CD4-positive, alpha-beta T cell treated with Interleukin-10 for 1 hour (primary cell): Measurements from ENCODE around the gene PBX3.

Experiments used
- DNase-seq: peaks from one replicate; pipeline ENCODE4 v3.0.0-alpha.2; 2020

Gene PBX3

DNA sequence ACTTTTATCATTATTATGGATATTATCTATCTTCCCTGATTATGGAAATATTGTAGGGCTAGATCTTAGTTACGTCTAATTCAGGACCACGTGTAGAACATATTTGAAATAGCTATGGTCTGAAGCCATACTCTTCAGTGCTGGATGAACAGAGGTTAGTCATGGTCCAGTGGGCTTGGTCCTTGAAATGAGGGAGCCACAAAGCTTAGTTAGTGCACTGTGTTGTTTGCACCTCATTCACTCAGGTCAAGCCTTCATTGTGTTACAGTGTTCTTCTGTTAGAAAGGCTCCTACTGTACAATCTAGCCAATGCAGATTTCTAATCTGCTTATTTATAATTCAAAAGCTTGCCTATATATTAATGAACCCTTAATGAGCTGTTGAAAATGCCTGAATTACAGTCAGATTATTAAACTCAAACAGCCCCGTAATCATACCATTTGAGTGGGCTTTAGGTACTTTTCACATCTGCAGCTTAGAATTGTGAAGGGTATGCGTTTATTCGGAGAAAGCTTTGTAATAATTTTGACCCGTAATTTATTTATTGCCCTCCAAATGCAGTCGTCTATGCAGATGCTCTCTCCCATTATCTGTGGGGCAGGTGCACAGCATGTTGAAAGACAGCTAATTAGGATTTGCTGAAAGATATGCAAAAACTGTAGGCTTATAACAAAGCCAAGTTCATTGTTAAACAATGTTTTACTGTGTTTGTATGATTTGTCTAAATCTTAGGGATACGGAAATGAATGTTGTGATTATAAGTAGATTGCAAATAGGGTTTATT lies 164.9 kb downstream of the PBX3 start:
- no peak for DNase-seq

- no peak for DNase-seq
Observed at GRCh38 chr9:125912667-125913066, 165.5 kb downstream of the PBX3 start.

DNA sequence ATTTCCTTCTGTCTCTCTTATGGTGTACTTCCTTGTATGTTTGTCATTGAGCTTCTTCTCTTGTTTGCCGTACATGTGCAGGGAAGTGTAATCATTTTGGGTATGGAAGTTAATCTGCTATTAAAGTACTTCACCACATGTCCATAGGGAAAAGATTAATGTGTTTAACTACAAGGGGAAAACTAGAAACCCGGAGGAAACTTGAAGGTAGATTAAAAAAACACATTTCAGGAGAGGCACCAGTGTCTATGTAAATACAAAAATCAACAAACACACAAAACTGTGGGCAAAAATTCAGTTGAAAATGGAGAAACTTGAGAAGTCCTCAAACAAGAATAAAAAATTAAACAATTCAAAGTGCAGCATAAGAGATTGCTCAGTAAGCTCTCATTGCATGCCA lies 166.4 kb downstream of the PBX3 start:
- DNase-seq = no peak

- DNase-seq = no peak
Observed at GRCh38 chr9:125914411-125914810, 167.2 kb downstream of the PBX3 start.

- DNase-seq = no peak
Observed at GRCh38 chr9:125915606-125916005, 168.4 kb downstream of the PBX3 start.

DNA sequence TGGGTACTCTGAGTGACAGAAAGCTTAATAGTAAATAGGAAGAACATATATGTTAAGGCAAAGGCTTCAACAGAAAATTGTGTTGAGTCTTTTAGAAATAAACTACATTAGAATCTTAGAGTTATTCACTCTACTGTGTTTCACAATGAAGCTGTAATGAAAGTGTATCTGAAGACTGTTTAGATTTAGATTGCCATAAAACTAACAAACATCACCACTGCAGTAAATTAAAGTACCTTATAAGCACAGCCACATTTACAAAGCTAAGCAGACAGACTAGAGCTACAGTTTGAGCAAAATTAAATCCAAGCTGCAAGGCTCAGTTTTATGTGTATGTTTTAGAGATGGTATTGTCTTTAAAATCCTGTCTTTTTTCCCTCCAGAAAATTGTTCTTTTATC lies 172.4 kb downstream of the PBX3 start:
- no peak for DNase-seq

DNA sequence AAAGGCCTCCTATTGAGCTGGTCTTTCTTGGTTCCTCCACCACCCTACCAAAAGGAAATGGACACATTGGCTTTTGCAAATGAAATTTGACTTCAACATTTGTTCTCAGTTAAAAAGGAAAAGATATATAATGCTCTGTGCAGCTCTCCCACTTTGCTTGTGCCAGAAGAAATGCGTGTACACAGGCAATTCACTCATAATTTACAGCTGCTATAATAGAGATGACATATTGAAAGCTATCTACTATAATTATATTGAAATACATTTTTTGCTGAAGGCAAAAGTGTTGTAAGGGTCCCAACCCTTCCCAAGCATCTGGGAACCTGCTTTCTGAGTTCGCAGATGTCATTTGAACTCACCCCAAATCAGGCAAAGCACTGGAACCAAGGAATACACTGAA lies 173.2 kb downstream of the PBX3 start:
- DNase-seq = no peak

- no peak for DNase-seq
Observed at GRCh38 chr9:125922854-125923253, 175.7 kb downstream of the PBX3 start.

GRCh38 chr9:125924351-125924750 lies 177.2 kb downstream of the PBX3 start:
- DNase-seq = no peak

DNA sequence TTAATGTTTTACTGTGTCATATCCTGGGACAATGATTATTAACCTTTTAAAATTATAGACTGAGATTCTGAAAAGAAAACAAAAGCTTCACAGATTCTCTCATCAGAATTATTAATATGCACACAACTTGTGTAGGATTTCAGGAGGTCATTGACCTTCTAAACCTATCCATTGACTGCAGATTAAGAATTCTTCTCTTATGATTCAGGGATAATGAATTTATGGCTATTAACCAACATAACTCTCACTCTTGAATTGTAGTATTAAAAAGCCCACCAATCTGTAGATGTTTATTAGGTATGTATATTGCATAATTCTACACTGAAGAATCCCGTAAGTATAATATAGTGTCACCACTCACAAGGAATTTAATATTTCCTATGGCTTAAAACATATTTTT lies 179.8 kb downstream of the PBX3 start:
- no peak for DNase-seq

DNA sequence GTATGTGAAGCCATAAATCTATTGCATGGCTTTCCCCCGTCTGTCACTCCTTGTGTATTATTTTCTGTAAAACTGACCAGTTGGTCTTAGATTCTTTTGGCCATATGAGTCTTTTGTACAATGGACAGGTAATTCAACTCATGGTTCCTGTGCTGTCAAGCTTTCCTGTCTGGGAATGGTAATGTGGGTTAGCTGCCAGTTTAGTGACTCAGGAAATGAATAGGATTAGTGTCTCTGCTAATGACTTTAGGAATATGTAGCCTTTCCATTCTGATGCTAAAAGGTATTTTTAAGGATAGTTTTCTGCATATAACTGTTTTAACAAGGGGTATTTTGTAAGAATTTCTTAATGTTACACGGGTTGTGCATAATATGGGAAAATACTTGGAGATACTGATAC lies 182.7 kb downstream of the PBX3 start:
- DNase-seq = no peak

- no peak for DNase-seq
Observed at GRCh38 chr9:125931211-125931610, 184.0 kb downstream of the PBX3 start.

DNA sequence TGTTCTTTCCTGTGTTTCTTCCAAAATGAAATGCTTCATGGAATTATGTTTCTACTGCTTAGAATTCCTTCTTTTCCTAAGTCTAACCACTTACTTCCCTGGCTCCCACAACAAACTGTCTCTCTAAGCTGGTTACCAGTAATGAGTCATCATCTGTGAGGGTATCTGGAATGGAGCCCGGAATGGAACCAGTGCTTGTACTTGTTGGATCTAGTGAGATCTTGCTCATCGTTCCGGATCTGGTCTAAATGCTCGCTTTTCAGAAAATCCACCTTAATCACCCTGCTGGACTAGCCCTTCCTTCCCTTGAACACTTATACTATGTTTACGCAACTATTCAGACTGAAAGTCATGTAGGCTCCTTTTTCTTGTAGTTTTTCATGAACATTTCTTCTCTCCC lies 184.8 kb downstream of the PBX3 start:
- DNase-seq = no peak

GRCh38 chr9:125932746-125933455 lies 185.7 kb downstream of the PBX3 start:
- no peak for DNase-seq

DNA sequence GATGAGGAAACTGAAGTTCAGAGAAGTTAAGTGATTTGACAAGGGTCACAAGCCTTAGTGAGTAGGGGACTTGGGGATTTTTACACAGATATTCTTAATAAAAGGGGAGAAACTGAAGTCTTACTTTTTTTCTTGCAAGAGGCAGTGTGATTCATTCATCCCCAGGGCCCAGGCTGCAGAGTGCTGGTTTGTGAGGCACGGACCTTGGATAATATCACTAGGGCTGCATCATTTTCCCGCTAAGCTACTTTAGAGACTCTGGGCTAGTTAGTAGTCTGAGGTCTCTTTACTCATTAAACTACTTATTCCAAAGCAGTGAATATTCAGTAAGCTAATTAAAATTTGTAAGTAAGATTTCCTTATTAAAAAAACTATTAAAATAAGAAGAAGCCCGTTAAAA lies 195.0 kb downstream of the PBX3 start:
- DNase-seq = no peak

- no peak for DNase-seq
Observed at GRCh38 chr9:125943831-125944230, 196.7 kb downstream of the PBX3 start.

GRCh38 chr9:125946397-125946796 lies 199.2 kb downstream of the PBX3 start:
- no peak for DNase-seq

- DNase-seq = no peak
Observed at GRCh38 chr9:125948887-125949596, 201.9 kb downstream of the PBX3 start.

- no peak for DNase-seq
Observed at GRCh38 chr9:125949703-125950460, 202.7 kb downstream of the PBX3 start.

DNA sequence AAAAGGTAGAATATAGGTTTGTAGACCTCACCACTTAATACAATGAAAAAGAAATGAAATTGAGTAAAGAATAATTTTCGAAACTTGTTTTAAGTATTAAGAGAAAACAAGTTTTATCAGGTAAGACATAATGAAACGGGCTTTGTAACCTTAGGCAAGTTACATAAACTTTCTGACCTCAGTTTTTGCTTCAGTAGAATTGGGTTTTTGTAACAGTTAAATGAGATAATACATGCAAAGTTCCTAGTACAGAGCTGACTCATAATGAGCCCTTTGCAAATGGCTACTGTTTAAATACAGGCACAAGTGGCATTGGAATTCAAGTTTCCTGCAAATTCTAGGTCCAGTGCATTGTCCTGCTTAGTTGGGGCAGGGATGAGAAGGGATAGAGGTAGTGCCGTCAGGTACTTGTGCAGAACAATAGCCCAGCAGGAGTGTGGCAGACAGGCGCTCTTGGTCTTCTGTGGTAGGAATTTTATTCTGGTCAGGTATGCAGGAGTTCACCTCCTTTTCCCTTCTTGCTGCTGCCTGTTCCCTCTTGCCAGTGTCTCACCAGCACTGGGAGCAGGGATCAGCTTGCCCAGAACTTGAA lies 203.8 kb downstream of the PBX3 start:
- no peak for DNase-seq

- no peak for DNase-seq
Observed at GRCh38 chr9:125953314-125954019, 206.3 kb downstream of the PBX3 start.

GRCh38 chr9:125956102-125956501 lies 208.9 kb downstream of the PBX3 start:
- DNase-seq = no peak
